Mucosa of descending colon (tissue), 3 donors: Measurements from ENCODE around the gene CTSL. TPM values are rescaled to one million over a fixed set of nuclear protein-coding genes. Genes with fewer than 3 reads are reported as not detected.
A peak's percentile ranks its signal among the peaks of the same experiment; 100 is the strongest.

Experiments used
- ATAC-seq: fragments of 200-7000 bp; cut with Tn5 transposase; one replicate; pipeline ENCODE4 v1.9.1; 2020; ENCODE audit warnings: mild to moderate bottlenecking, moderate library complexity
- DNase-seq, 3 donors: peaks; one replicate each; pipeline ENCODE4 v3.0.0-alpha.2; 2020
- H3K36me3 ChIP-seq: fragments of 200-600 bp; one replicate; pipeline ENCODE4 v1.8.0; 2021; ENCODE audit warnings: low read depth, mild to moderate bottlenecking
- H3K4me1 ChIP-seq: fragments of 200-600 bp; one replicate; pipeline ENCODE4 v1.8.0; 2021; ENCODE audit warnings: low read depth, mild to moderate bottlenecking
- H3K4me3 ChIP-seq: fragments of 200-600 bp; one replicate; pipeline ENCODE4 v1.8.0; 2021; ENCODE audit warnings: mild to moderate bottlenecking
- H3K9me3 ChIP-seq: fragments of 200-600 bp; one replicate; pipeline ENCODE4 v1.8.0; 2021; ENCODE audit warnings: mild to moderate bottlenecking
- intact Hi-C, 2 donors: fragments of 100-400 bp; cut with DNase I in 1 of 2; cut with micrococcal nuclease in 1 of 2; formaldehyde crosslinking; loops; one replicate each; pipeline versions ENCODE4 v1.11.0 to v1.11.1; 2022; cut with DNase I, micrococcal nuclease
- total RNA-seq, 3 donors: library from RNA; stranded (reverse); fragmentation: NEBNext Ultra II Directional in 2 of 3; extraction: Animal tissue kit (Norgen Biotek cat#: 25700) in 2 of 3; gene quantifications; one replicate each; pipeline versions ENCODE4 v1.2.1 to v1.2.4, GENCODE V29; 2021 to 2023
- TF ChIP-seq, protein P1 (sequence below): fragments of 200-600 bp; IDR thresholded peaks from one replicate; pipeline ENCODE4 v1.8.0; 2022; ENCODE audit warnings: antibody characterized with exemption, mild to moderate bottlenecking
- donor health status: DM: no; HTN: no; CAD: no; lungs with moderate emphysema.
- donor health status: DM: no; HTN: no; CAD: no.
- donor health status: DM: no; HTN: yes; CAD: no.

The CTSL gene
- total RNA-seq, 3 donors from 2014 or later, result 60.1 to 139 (median 62.3) TPM

DNA sequence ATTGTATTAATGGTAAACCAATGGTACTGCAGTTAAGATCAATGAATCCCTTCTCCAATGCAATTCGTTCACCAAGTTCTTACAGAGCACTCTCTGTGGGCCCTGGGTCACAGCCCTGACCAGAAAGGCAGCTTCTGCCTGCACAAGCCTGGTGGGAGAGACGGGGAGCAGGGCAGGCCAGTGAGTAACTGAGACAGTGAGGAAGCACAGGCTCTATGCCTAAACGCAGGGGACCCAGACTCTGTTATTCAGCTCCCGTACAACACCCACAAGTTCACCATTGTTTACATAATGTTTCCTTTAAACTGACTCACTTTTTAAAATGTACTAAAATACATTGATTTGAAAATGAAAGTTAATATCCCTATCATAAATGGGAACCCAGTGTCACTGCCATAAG lies 40.5 kb upstream of the CTSL start:
- intact Hi-C loops, result no loop called here
- DNase-seq (no peak), ATAC-seq (no peak)
- Histone ChIP-seq H3K36me3 (no peaks in the 10 kb centered on the region), H3K9me3 (no peaks in the 10 kb centered on the region), H3K4me3 (no peak overlapping the region), H3K4me1 (no peaks in the 10 kb centered on the region)
- TF ChIP-seq, protein P1, sequence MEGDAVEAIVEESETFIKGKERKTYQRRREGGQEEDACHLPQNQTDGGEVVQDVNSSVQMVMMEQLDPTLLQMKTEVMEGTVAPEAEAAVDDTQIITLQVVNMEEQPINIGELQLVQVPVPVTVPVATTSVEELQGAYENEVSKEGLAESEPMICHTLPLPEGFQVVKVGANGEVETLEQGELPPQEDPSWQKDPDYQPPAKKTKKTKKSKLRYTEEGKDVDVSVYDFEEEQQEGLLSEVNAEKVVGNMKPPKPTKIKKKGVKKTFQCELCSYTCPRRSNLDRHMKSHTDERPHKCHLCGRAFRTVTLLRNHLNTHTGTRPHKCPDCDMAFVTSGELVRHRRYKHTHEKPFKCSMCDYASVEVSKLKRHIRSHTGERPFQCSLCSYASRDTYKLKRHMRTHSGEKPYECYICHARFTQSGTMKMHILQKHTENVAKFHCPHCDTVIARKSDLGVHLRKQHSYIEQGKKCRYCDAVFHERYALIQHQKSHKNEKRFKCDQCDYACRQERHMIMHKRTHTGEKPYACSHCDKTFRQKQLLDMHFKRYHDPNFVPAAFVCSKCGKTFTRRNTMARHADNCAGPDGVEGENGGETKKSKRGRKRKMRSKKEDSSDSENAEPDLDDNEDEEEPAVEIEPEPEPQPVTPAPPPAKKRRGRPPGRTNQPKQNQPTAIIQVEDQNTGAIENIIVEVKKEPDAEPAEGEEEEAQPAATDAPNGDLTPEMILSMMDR, result no peak

DNA sequence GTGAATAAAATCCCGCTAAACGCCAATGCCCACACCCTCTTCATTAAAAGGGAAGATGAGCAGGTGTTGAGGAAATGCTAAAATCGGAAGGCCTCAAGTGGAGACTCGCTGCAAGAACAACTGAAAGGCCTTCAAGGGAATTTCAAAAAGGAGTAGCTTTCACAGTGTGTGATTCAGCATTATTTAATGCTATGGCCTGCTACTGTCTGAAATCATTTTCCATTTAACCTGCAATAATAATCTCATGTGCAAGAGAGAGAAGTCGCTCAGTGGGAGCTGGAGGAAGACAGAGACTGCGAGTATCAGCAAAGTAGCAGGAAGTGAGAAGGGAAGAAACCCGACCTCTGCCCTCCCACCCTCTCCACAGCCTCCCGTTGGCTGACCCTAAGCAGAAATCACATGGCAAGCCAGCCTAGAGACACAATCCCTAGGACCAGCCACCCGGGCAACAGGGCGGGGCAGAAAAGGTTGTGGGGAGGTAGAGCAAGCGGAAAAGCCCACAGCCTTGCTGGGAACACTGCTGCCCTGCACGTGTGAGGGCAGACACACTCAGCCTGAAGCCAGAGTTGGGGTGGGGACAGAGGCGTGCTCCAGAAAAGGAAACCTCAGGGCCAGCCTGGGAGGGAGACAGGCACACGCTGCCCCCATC lies 39.9 kb upstream of the CTSL start:
- Histone ChIP-seq H3K4me3 (no peak overlapping the region), H3K9me3 (no peaks in the 10 kb centered on the region), H3K4me1 (no peaks in the 10 kb centered on the region), H3K36me3 (no peaks in the 10 kb centered on the region)
- intact Hi-C loops, result no loop called here
- DNase-seq, result peak in 1 of 3 donors; percentile 24
- ATAC-seq, result peak; percentile 48
- TF ChIP-seq, protein P1, result no peak

DNA sequence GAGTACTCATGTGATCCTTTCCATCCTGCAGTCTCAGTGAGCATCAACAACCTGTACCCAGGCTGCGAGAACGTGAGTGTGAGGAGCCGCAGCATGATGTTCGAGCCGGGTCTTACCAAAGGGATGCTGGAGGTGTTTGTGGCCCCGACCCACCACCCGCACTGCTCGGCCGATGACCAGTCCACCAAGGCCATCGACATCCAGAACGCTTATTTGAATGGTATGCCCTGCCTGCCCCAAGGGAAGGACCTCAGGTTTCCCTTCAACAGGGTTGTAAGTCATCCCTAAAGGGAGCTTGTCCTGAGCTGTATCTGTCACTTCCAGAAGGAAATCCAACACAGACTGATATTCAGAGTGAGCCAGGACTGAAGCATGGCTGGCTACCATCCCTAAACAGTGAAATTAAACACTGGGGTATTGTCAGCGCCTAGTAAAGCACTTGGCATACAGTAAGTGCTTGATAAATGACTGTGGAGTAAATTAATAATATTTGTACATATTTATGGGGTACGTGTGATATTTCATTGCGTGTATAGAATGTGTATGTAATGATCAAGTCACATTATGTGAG lies 39.3 kb upstream of the CTSL start:
- no peak for DNase-seq
- TF ChIP-seq, protein P1, result no peak
- no peaks in the 10 kb centered on the region for H3K4me1 ChIP-seq
- no peaks in the 10 kb centered on the region for H3K36me3 ChIP-seq
- no peaks in the 10 kb centered on the region for H3K9me3 ChIP-seq
- intact Hi-C loops, result no loop called here
- H3K4me3 ChIP-seq, result no peak overlapping the region
- no peak for ATAC-seq

DNA sequence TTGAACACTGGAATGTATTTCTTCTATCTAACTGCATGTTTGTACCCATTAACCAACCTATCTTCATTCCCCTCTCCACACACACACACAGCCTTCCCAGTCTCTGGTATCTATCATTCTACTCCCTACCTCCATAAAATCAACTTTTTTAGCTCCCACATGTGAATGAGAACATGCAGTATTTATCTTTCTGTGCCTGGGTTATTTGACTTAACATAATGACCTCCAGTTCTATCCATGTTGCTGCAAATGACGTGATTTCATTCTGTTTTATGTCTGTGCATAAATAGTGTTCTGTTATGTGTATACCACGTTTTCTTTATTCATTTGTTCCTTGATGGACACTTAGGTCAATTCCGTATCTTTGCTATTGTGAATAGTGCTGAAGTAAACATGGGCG lies 38.7 kb upstream of the CTSL start:
- Histone ChIP-seq H3K36me3 (no peaks in the 10 kb centered on the region), H3K9me3 (no peaks in the 10 kb centered on the region), H3K4me3 (no peak overlapping the region), H3K4me1 (no peaks in the 10 kb centered on the region)
- TF ChIP-seq, protein P1, result no peak
- ATAC-seq (no peak), DNase-seq (no peak)
- intact Hi-C loops, result no loop called here

DNA sequence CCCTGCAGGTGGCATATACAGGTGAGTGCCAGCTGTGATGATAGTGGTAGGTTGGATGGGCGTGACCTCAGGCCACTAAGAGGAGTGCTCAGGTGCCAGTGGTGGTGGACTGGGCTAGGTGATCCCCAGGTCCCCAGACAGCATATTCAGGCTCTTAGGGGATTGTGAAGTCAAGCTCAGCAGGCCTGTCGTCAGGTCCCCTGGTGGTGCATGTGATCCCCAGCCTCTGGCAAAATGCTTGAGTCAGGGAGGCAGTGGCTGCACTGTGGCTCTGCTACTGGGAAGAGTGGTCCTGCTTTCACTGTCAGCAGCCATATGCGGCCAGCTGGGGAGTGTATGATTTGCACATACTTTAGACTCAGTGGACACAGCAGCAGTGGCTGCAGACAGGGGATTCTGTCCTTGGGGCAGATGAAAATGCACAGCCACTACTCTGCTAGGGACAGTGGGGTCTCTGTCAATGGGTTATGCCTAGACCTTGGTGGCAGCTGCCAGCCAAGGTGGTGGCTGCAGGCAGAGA lies 31.6 kb upstream of the CTSL start:
- intact Hi-C loops, result no loop called here
- no peak overlapping the region for H3K4me3 ChIP-seq
- H3K4me1 ChIP-seq, result no peaks in the 10 kb centered on the region
- TF ChIP-seq, protein P1, result no peak
- H3K9me3 ChIP-seq, result no peaks in the 10 kb centered on the region
- no peak for DNase-seq
- ATAC-seq, result no peak
- H3K36me3 ChIP-seq, result no peaks in the 10 kb centered on the region
